K562 (cell line): Measurements from ENCODE around the gene DUOX2. TPM values are rescaled to one million over a fixed set of nuclear protein-coding genes. Genes with fewer than 3 reads are reported as not detected.
A peak's percentile ranks its signal among the peaks of the same experiment; 100 is the strongest.

Source experiments
- ATAC-seq: fragments of 200-7000 bp; cut with Tn5 transposase; 3 replicates; pipeline ENCODE4 v1.9.1; 2020; ENCODE audit warnings: moderate library complexity
- BruUV-seq: library from RNA; stranded (reverse); fragments of 400-500 nt; replicated peaks from 2 replicates; lab custom pipeline; 2021; lab: Mats Ljungman, UMichigan
- CTCF ChIA-PET: fragments of 300-600 bp; formaldehyde crosslinking; extraction: SDS; loops from one replicate; lab custom pipeline; 2021; ENCODE audit warnings: low intra/inter-chr PET ratio; lab: Yijun Ruan, JAX
- POLR2A ChIA-PET: fragments of 300-600, 350-650 bp; sonication (Branson Sonifier 250); formaldehyde crosslinking; extraction: SDS; loops from one replicate; lab custom pipeline; 2021; ENCODE audit warnings: antibody characterized with exemption, inconsistent platforms; lab: Yijun Ruan, JAX
- DNase-seq, 4 experiments: peaks; one replicate each; pipeline versions ENCODE4 v3.0.0 to v3.0.0-alpha.2; 2011 to 2018; ENCODE audit warnings: low spot score in 3 of 4, mixed read lengths in 3 of 4; ENCODE audit errors: extremely low read depth in 1 of 4
- FAIRE-seq: peaks from 2 replicates; lab custom pipeline; 2011; peaks lifted over from hg19 to GRCh38; lab: Jason Lieb, UNC
- H2AFZ ChIP-seq: 2 replicates; pipeline ENCODE4 v1.6.0; 2011; ENCODE audit warnings: low read depth, low read length, control low read depth, inconsistent platforms
- H3K27ac ChIP-seq: fragments of 200-600 bp; 3 replicates; pipeline ENCODE4 v1.8.0; 2011; ENCODE audit warnings: low read depth, mild to moderate bottlenecking, control low read depth, inconsistent platforms, low read length, moderate library complexity, mixed read lengths; ENCODE audit errors: extremely low read depth
- H3K27me3 ChIP-seq, 2 experiments: fragments of 300-600 bp in 1 of 2; 2 replicates in 1 of 2; 3 replicates in 1 of 2; pipeline versions ENCODE4 v1.6.0 to v1.8.0; 2011; ENCODE audit warnings: inconsistent platforms in 2 of 2, low read length in 2 of 2, mild to moderate bottlenecking in 1 of 2, mixed read lengths in 1 of 2, moderate library complexity in 1 of 2; ENCODE audit not compliant: control insufficient read depth in 2 of 2, insufficient read depth in 2 of 2
- H3K36me3 ChIP-seq: fragments of 300-600 bp; 3 replicates; pipeline ENCODE4 v1.8.0; 2011; ENCODE audit warnings: mild to moderate bottlenecking, low read length, inconsistent platforms; ENCODE audit not compliant: control insufficient read depth, insufficient read depth
- H3K4me1 ChIP-seq, 2 experiments: fragments of 200-600 bp in 1 of 2; replicated peaks in 1 of 2; 2 replicates in 1 of 2; 3 replicates in 1 of 2; pipeline versions ENCODE4 v1.5.1 to v1.8.0; 2011; ENCODE audit warnings: inconsistent platforms in 2 of 2, low read length in 2 of 2, mild to moderate bottlenecking in 1 of 2, mixed read lengths in 1 of 2, moderate library complexity in 1 of 2; ENCODE audit not compliant: control insufficient read depth in 2 of 2, insufficient read depth in 2 of 2
- H3K4me2 ChIP-seq: 2 replicates; pipeline ENCODE4 v1.6.1; 2011; ENCODE audit warnings: low read length, control low read depth, inconsistent platforms, mixed read lengths; ENCODE audit not compliant: insufficient read depth
- H3K4me3 ChIP-seq: fragments of 200-600 bp; sonication (generic), shearing (Covaris generic); 2 replicates; pipeline ENCODE4 v1.5.1; 2016; ENCODE audit warnings: control low read depth, inconsistent platforms
- H3K79me2 ChIP-seq: fragments of 200-600 bp; 3 replicates; pipeline ENCODE4 v1.8.0; 2011; ENCODE audit warnings: low read length, inconsistent platforms; ENCODE audit not compliant: control insufficient read depth, insufficient read depth
- H3K9ac ChIP-seq, 2 experiments: 2 replicates each; pipeline versions ENCODE4 v1.6.0 to v1.6.1; 2011; ENCODE audit warnings: low read depth in 2 of 2, low read length in 2 of 2, control low read depth in 1 of 2, inconsistent platforms in 1 of 2, mild to moderate bottlenecking in 1 of 2, mixed read lengths in 1 of 2; ENCODE audit not compliant: insufficient read depth in 1 of 2
- H3K9me1 ChIP-seq: one replicate; pipeline ENCODE4 v1.6.0; 2011; ENCODE audit warnings: inconsistent platforms, mild to moderate bottlenecking, low read length, moderate library complexity; ENCODE audit not compliant: control insufficient read depth, insufficient read depth
- H3K9me3 ChIP-seq: replicated peaks from 2 replicates; pipeline ENCODE4 v1.5.1; 2011; ENCODE audit warnings: low read depth, low read length, inconsistent platforms; ENCODE audit not compliant: control insufficient read depth, insufficient read depth
- H4K20me1 ChIP-seq: replicated peaks from 2 replicates; pipeline ENCODE4 v1.6.1; 2011; ENCODE audit warnings: low read length, inconsistent platforms, mixed read lengths; ENCODE audit not compliant: control insufficient read depth, insufficient read depth
- ARID2 ChIP-seq: fragments of 450-650 bp; IDR thresholded peaks from 2 replicates; pipeline ENCODE4 v1.6.1; 2017; ENCODE audit warnings: antibody characterized with exemption, mild to moderate bottlenecking
- BRF1 ChIP-seq: IDR thresholded peaks from 3 replicates; pipeline ENCODE4 v1.6.1; 2011; ENCODE audit warnings: borderline replicate concordance, mild to moderate bottlenecking; ENCODE audit not compliant: insufficient read length; ENCODE audit errors: extremely low read depth
- CTCF ChIP-seq, 3 experiments: IDR thresholded peaks in 2 of 3; conservative IDR thresholded peaks in 1 of 3; 2 replicates each; pipeline ENCODE4 v1.5.1; 2011 to 2012; ENCODE audit warnings: low read length in 3 of 3, mild to moderate bottlenecking in 3 of 3, control low read depth in 2 of 3, improper control_type of control experiment in 1 of 3, inconsistent platforms in 1 of 3, low read depth in 1 of 3, mixed read lengths in 1 of 3, moderate library complexity in 1 of 3; ENCODE audit not compliant: insufficient read depth in 2 of 3
- DEAF1 ChIP-seq: fragments of 450-650 bp; formaldehyde crosslinking; IDR thresholded peaks from 2 replicates; pipeline ENCODE4 v1.4.0; 2020; ENCODE audit warnings: mild to moderate bottlenecking, moderate library complexity
- RB1 ChIP-seq: fragments of 450-650 bp; IDR thresholded peaks from 2 replicates; pipeline ENCODE4 v1.6.1; 2017; ENCODE audit warnings: low read depth, mild to moderate bottlenecking
- RCOR1 ChIP-seq, 2 experiments: IDR thresholded peaks; 2 replicates each; pipeline ENCODE4 v1.6.1; 2012; ENCODE audit warnings: low read depth in 2 of 2, low read length in 2 of 2, borderline replicate concordance in 1 of 2, improper control_type of control experiment in 1 of 2
- SMC3 ChIP-seq: conservative IDR thresholded peaks from 2 replicates; pipeline ENCODE4 v1.6.1; 2011; ENCODE audit warnings: low read depth, low read length, improper control_type of control experiment; ENCODE audit not compliant: insufficient read depth
- XRCC5 ChIP-seq: fragments of 200-400 bp; formaldehyde crosslinking; IDR thresholded peaks from 2 replicates; pipeline ENCODE4 v1.6.1; 2017; ENCODE audit warnings: low read depth, mild to moderate bottlenecking, low read length
- ZBTB33 ChIP-seq: sonication (generic); formaldehyde crosslinking; IDR thresholded peaks from 2 replicates; pipeline ENCODE4 v1.8.1; 2023; ENCODE audit warnings: mild to moderate bottlenecking, missing genetic modification reagents
- ZNF639 ChIP-seq, 2 experiments: fragments of 200-800 bp in 1 of 2; sonication (Bioruptor generic) in 1 of 2; sonication (generic) in 1 of 2; formaldehyde crosslinking in 1 of 2; IDR thresholded peaks in 1 of 2; conservative IDR thresholded peaks in 1 of 2; 2 replicates each; pipeline versions ENCODE4 v1.5.0 to v1.6.1; 2016 to 2020; ENCODE audit warnings: missing compliant biosample characterization in 1 of 2, missing genetic modification characterization in 1 of 2, missing genetic modification reagents in 1 of 2
- WGBS: fragments of 100-300 bp; shearing (Covaris generic); methylation state at CpG from one replicate; pipeline ENCODE4 v1.1.6; 2016; ENCODE audit warnings: low coverage, mixed read lengths; ENCODE audit not compliant: insufficient coverage; ENCODE audit errors: missing lambda C conversion rate; 5-methylcytosine and 5-hydroxymethylcytosine counted together
- in situ Hi-C: fragments of 300-500 bp; cut with MboI; formaldehyde crosslinking; loops from 4 replicates; pipeline ENCODE4 v1.15.0; 2018; ENCODE audit warnings: inconsistent platforms, mixed read lengths
- intact Hi-C: fragments of 100-400 bp; cut with micrococcal nuclease; formaldehyde crosslinking; loops from 2 replicates; pipeline ENCODE4 v1.14.2; 2022
- polyA plus RNA-seq, 8 experiments: library from polyadenylated mRNA; depleted of rRNA in 4 of 8; stranded (reverse) in 5 of 8; unstranded in 3 of 8; fragments of >200 nt; fragmentation: Nextera tagmentation in 2 of 8; fragmentation: Illumina TruSeq in 1 of 8; extraction: Ambion mirVana in 2 of 8; extraction: Trizol in 1 of 8; gene quantifications; 2 replicates each; pipeline versions ENCODE4 v1.2.1 to v1.2.3, GENCODE V29; 2011 to 2014; ENCODE audit warnings: inconsistent platforms in 1 of 8, missing spikeins in 1 of 8
- total RNA-seq, 7 experiments: library from RNA; depleted of rRNA in 6 of 7; stranded (reverse); fragments of >200 nt in 6 of 7; fragmentation: Illumina TruSeq in 2 of 7; extraction: Trizol in 2 of 7; gene quantifications; 2 replicates each; pipeline versions ENCODE4 v1.2.1 to v1.2.3, GENCODE V29; 2011 to 2021; ENCODE audit warnings: low replicate concordance in 1 of 7

DUOX2 gene
- total and polyA plus RNA-seq, 9 of the 15 experiments (the other 6 are each of a cell fraction or from before 2014, with no cell fraction given): 0.01 to 0.03 (median 0.02) TPM; not detected in 6

- H3K27me3 ChIP-seq: no peaks in the 10 kb centered on the region
- peak; percentile 81 for ATAC-seq
- in situ Hi-C loops (no loop called here), intact Hi-C loops (loop anchor here (1.0 to 10.0 kb wide), 6 partner anchors 35 to 452 kb away; a partner anchor contains a TSS)
- peaks cover 9 to 29% of the 10 kb centered on the region in 2 experiments; a peak in 4 of 5 replicates for H3K4me1 ChIP-seq
- no peak overlapping the region for H3K9ac ChIP-seq
- peak; percentile 82 to 87 (median 84) for DNase-seq
- no peak overlapping the region for H3K4me2 ChIP-seq
- H3K79me2 ChIP-seq: peaks cover 3% of the 10 kb centered on the region; the same call in 1 of the 3 replicates
- no peaks in the 10 kb centered on the region for H3K9me3 ChIP-seq
- peak; percentile 98 for FAIRE-seq
- H3K9me1 ChIP-seq: no peaks in the 10 kb centered on the region
- no peak overlapping the region for H3K27ac ChIP-seq
- H3K36me3 ChIP-seq: no peaks in the 10 kb centered on the region
- 0% methylated on average over 7 of the region's 7 CpGs for WGBS
- H2AFZ ChIP-seq: no peak overlapping the region
- H3K4me3 ChIP-seq: no peak overlapping the region
- POLR2A ChIA-PET: interaction anchor here (0.9 to 1.8 kb wide), 8 partner anchors 13 to 55 kb away, joined by 3 to 6 read pairs (median 3); no protein-coding TSS in a partner anchor
- CTCF ChIA-PET: interaction anchor here (0.6 to 4.3 kb wide), 2 partner anchors 113 to 295 kb away, joined by 3 to 48 read pairs; no protein-coding TSS in a partner anchor
- H4K20me1 ChIP-seq: peaks cover 5% of the 10 kb centered on the region; the same call in 1 of the 2 replicates
- BruUV-seq: no TSS peak
- TF ChIP-seq RCOR1 (IDR thresholded peaks at IDR 0.05; ENCODE audit: borderline replicate concordance in 1 of 2, low read depth in 2 of 2, low read length in 2 of 2): 0 out of 4 replicates have a peak, but pooled peaks of 1 of the 2 experiments have one; percentile 25
- TF ChIP-seq ZBTB33 (CRISPR knock-in tag): no peak
- peak; percentile 59; the same call in 1 of the 2 replicates for TF ChIP-seq ARID2
- TF ChIP-seq BRF1: no peak
- TF ChIP-seq RB1: peak; percentile 65; the same call in 1 of the 2 replicates
- 0 out of 2 replicates have a peak, but pooled peaks have one; percentile 50 for TF ChIP-seq XRCC5
- TF ChIP-seq CTCF (IDR thresholded peaks at IDR 0.05 in 2 of 3, conservative IDR thresholded peaks at IDR 0.05 in 1 of 3; ENCODE audit: insufficient read depth in 2 of 3, low read depth in 1 of 3, low read length in 3 of 3): peak; percentile 97 to 98 (median 98)
- TF ChIP-seq DEAF1 (CRISPR knock-in tag): peak; percentile 84
- no peak for TF ChIP-seq ZNF639 (CRISPR knock-in tag; conservative IDR thresholded peaks at IDR 0.05 in 1 of 2, IDR thresholded peaks at IDR 0.05 in 1 of 2)
- TF ChIP-seq SMC3: peak; percentile 92
Observed at GRCh38 chr15:45162771-45163507, 49.0 kb upstream of the DUOX2 start.
